IPS DF 4.7 (cell line): ENCODE measurements around the gene NPNT.

Source experiments
- DNase-seq: peaks from one replicate; pipeline ENCODE4 v3.0.0-alpha.2; 2013; ENCODE audit warnings: low spot score; ENCODE audit errors: extremely low read depth

The NPNT gene

GRCh38 chr4:105969575-105969974, 74.3 kb downstream of the NPNT start:
- DNase-seq = no peak

DNA sequence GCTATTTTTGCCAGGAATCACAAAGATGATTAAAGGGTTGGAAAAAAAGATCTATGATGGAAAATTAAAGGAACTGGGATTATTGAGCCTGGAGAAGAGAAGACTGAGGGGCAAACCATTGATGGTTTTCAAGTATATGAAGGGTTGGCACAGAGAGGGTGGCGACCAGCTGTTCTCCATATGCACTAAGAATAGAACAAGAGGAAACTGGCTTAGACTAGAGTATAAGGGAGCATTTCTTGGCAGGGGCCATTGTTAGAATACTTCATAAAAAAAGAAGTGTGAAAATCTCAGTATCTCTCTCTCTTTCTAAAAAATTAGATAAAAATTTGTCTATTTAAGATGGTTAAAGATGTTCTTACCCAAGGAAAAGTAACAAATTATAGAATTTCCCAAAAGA, 75.1 kb downstream of the NPNT start:
- no peak for DNase-seq

DNA sequence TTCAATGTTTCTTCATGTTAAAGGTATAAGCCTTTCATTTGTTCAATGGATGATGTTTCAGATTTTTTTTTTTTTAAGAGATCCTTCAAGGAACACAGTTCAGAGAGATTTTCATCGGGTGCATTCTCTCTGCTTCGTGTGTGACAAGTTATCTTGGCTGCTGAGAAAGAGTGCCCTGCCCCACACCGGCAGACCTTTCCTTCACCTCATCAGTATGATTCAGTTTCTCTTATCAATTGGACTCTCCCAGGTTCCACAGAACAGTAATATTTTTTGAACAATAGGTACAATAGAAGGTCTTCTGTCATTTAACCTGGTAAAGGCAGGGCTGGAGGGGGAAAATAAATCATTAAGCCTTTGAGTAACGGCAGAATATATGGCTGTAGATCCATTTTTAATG, 75.8 kb downstream of the NPNT start:
- no peak for DNase-seq

GRCh38 chr4:105972946-105973621, 77.8 kb downstream of the NPNT start:
- no peak for DNase-seq

DNA sequence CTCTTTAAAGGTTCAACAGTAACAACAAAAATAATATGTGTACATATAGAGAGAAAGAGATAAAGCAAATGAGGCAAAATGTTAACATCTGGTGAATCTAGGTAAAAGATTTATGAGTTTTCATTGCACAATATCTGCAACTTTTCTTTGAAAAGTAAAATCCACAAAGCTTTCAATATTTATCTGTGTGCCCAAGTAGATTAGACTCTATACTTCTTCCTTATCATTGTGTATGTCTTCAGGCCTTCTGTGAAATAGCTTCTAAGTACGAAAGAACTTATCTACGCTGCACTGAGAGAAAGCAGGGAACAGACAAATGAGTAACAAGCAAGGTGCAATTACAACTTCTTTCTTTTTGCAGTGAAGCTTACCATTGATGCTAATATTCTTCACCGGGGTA, 81.6 kb downstream of the NPNT start:
- DNase-seq = no peak

DNA sequence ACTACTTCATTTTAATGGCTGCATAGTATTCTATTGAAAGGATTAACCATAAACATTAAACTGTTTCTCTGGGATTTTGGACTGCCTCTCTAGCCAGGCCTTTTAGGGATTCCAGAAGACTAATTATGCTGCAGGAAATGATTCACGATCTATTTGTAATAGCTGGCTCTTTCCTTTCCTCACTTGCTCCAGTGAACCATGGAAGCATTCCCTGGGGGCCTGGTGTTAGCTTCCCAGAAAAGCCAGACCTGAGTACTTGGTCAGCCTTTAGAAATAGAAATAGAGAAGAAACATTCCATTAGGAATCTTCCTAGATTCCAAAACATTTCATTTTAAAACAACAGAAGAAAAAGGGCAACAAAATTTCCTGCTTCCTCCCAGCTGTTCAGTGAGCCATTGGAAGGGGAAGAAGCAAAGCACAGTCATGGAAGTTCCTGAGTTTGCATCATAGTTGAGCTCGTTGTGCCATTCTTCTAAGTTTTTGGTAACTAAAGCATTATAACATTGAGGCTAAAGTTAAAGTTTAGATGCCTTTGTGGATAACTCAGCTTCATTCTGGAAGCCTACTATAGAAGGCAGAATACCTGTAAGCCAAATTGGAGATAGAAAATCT, 83.5 kb downstream of the NPNT start:
- DNase-seq = no peak

GRCh38 chr4:105979506-105979905, 84.2 kb downstream of the NPNT start:
- no peak for DNase-seq

DNA sequence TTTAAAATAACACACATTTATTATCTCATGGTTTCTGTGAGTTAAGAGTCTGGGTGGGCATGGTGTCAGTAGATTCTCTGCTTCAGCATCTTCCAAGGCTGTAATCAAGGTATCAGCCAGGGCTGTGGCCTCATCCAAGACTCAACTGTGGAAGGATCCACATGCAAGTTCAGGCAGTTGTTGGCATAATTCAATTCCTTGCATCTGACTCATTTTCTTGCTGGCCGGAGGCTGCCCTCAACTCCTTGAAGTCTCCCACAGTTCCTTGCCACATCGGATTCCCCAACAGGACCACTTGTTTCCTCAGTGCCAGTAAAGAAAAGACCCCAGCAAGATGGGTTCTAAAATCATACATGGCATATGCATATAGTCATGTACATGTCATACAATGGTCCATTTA, 93.4 kb downstream of the NPNT start:
- no peak for DNase-seq

DNA sequence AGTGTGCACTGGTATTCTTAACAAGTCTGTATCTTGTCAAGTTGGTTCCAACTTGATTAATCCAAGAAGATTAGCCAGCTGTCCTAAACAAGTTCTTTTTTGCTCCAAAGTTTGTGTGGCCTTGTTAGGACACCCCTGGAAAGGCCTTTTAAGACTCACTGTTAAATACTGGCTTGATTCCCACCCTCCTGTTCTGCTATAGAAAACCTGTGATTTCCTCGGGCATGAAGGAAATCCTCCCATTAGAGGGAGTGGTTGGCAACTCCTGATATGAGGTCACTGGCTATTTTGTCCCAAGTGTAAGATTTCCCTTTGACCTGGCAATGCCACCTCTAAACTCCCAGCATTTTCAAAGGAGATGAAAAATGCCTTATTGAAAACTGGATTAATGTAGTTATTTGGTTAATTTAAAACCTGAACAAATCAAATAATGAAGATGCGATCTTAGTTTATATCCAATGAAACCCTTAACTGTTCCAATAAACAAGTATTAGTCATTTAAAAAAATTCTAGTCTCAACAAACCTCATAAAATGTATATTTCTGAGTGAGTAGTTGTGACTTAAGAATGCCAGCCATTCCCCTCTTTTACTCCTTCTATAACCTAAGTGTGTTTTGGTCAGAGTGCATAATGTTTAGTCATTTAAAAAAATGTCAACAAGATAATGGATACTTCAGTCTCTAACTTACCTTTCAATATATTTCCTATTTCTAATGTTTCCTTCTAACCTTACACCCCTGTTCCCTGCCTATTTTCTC, 94.4 kb downstream of the NPNT start:
- no peak for DNase-seq

DNA sequence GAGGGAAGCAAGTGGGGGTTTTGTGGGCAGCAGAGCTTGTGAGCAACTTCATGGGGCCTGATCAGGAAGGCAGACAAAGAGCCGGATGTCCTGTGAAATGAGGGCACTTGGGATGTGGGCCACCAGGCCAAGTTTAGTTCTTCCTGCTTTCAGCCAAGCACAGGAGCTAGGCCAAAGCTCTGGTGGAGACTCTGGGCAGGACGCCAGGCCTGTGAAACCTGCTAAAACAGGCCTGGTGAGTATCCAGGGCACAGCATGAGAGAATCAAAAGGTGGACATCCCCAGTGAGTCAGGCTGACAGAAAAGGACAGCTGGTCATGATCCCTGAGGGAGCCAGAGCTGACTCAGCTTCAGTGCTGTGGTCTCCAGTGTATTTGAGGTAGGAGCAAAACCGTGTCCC, 95.7 kb downstream of the NPNT start:
- DNase-seq = no peak

DNA sequence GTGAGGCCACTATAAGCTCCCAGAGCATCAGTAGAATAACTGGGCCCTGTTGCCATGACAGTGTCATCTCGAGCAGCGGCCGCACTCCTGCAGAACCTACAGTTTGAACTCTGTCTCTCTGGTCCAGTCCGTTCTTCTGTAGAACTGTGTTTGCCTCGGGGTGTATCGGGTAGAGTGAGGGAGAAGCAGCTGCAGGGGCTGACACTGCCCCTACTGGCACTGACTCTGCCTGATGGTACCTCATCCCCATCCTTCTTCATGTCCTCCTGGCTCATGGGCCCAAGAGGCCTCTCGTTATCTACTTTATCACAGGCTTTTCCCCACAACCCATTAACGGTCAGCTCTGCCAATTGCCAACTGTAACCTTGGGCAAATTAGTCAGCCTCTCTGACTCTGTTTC, 96.5 kb downstream of the NPNT start:
- no peak for DNase-seq

DNA sequence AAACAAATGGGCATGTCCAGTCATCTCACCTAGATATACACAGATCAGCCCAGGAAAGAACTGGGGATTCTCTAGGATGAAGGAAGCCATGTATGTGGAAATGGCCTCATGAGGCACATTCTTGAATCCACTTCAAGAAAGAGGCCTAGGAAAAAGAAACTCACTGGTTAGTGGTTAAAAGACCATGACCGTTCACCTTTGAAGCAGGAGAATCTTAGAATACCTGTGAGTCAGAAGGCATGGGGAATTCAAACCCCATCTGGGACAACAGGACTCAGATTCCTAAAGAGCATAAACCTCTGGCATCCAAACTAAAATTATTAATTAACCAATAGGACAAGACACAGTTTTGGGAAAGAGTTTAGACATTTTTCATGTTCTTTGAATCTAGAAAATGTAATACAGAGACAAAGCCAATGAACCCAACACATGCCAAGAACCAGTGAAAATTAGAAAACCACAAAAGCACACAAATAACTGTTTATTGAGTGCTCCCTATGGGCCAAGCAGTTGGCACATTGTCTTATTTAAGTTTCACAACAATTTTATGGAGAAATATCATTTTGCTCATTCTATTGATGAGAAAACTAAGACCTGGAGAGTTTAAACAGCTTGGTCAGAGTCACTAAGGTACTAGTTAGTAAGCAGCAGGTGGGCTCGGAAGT, 97.5 kb downstream of the NPNT start:
- no peak for DNase-seq

DNA sequence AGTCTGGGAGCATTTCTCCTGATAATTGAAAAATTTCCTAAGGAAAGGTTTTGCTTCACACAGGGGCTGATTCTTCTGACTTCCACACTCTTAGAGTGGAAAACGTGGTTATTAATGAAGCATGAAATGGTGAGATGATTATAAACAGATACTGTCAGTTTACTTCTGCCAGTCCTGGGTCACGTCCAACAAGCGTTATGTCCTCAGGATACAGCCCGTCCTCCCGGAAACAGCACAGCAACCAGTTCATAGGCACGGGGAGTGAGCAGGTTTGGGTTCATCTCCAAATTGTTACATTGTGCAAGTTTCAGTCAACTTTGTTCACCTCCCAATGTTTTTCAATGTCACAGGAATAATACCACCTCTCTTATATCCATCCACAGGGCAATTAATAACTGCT, 98.8 kb downstream of the NPNT start:
- no peak for DNase-seq

DNA sequence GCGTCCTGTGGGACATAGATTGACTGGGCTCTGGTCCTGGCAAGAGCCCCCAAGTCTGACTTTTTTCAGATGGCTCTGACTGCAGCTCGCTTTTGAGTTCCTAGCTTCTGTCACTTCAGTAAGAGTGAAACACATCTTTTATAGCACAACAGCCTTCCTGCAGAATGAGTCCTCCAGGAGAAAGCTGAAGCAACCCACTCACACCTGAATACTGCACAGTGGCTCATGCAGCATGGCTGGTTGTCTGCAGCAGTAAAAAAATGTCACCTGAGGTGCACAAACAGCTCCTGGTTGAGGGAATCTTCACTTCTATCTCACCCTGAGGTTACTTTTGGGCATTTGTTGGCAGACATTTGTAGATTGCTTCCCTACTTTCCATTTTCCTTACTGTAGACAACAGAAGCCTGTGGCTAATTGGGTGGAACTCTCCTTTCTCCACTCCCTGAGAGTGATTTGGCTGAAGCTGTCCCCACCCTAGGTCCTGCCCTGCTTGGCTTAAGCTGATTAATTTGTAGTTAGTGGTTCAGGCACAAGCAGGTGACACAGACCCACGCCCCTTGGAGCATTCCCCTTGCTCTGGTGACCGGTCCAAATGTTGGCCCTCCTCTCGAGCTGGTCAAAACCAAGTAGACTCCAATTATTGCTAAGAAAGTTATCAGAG, 99.7 kb downstream of the NPNT start:
- DNase-seq = no peak

- DNase-seq = no peak
Observed at GRCh38 chr4:105996845-105997244, 101.6 kb downstream of the NPNT start.

DNA sequence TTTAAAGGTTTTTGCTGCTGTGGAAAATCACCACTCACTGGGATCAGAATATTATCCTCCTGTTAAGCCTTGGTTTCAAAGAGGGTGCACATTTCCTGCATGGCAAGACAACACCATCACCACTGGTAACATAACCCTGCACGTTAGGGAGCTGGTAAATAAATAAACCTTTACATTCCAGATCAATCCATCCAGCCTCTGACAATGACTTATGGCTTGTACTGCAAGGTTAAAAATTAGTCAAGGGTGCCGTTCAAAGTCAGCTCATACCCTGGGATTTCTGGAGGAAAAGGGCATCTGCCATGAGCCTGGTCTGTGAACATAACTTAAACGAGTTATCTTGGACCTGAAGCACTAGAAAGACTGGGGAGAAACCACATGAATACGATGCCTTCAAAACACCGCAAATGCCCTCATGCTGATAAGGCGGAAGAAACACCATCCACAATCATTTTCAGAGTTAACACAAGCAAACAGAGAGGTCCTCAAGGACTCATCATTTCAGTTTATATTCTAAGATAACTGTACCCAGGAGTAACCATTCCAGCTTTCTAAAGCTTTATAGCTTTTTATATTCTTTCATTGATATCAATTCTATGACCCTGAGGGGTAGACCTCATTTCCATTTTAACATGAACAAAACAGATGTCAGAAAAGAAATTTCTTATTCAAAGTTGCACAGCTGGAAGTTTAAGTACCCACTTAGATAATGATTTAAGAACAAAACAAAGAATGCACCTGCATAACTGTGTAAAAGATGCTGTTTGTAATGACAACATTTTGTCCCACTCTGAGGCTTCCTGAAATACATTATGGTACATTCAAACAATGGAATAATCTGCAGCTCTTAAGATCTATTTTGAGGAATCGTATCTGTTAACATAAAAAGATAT, 103.1 kb downstream of the NPNT start:
- no peak for DNase-seq

GRCh38 chr4:106002994-106003393, 107.7 kb downstream of the NPNT start:
- DNase-seq = no peak

GRCh38 chr4:106010761-106011160, 115.5 kb downstream of the NPNT start:
- DNase-seq = no peak

- DNase-seq = no peak
Observed at GRCh38 chr4:106011387-106011786, 116.1 kb downstream of the NPNT start.

- DNase-seq = no peak
Observed at GRCh38 chr4:106017975-106018374, 122.7 kb downstream of the NPNT start.

DNA sequence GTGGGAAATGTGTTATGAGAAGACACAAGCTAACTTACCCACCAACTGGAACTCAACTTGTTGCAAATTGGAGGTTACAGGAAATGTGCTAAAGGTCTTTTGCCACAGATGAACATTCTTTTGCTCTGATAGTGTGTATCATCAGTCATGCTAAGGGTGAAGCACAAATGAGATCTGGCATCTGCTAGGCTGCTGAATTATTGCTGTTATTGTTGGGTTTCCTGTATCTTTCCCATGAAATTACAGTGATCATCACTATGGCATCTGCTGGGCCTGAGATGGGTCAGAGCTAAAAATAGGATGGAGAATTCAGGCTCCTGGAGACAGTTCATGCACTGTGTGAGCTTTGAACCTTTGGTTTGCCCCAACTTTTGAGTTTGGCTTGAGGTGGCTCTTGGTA, 124.5 kb downstream of the NPNT start:
- DNase-seq = no peak
